ENCODE results near the gene SLC25A21.

Gene SLC25A21

DNA sequence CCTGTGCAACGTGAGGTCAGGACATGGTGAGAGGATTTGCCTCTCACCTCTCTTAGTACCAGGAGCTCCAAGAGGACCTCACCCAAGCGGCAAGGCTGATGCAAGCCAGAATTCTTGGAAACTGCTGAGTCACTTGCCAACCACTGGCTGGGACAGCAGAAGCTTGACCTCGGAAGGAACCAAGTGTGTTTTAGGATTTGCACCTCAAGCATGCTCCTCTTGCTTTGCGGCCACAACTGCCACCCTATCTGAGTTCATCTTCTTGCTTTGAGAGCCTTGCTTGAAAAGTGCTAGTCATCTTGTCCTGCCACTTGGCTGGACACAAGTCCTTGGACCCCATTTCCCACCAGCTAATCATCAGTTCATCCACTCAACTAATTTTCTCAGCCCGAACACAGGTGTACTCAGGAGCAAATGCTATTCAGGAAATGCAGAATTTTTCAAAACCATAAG is 195.8 kb downstream of the SLC25A21 start:
- DNase-seq = no peak

GRCh38 chr14:36975834-36976233 is 196.6 kb downstream of the SLC25A21 start:
- DNase-seq = no peak

- no peak for DNase-seq
Observed at GRCh38 chr14:36974985-36975384, 197.4 kb downstream of the SLC25A21 start.

DNA sequence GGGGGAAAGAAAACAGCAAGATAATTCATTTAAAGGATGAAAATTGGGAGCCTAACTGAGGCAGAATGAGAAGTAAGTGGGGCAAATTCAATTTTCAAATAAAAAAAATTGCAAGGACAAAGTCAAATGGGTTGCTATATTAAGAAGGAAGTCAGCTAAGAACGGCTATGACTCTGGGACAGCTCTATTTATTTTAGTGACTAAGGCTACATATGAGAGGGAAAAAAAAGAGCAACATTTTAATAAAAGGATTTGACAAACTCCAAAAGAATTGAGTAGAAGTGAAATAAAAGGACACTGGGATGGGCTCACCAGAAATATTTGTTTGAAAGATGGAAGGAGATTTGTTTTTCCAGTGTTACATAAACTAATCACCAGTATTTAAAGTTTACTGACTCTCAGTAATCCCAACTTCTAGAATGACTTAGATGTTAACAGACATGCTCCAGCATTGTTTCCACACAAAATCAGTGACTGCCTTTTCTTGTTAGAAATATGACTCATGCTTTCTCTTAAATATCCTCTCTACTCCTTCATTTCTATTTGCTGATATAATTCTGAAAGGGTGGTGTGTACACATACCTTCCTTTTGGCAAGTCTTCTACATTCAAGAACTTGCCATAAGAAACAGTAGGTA is 198.5 kb downstream of the SLC25A21 start:
- DNase-seq = no peak

- no peak for DNase-seq
Observed at GRCh38 chr14:36971263-36971855, 201.0 kb downstream of the SLC25A21 start.

- DNase-seq = no peak
Observed at GRCh38 chr14:36967892-36968555, 204.4 kb downstream of the SLC25A21 start.

GRCh38 chr14:36955967-36956366 is 216.4 kb downstream of the SLC25A21 start:
- DNase-seq = no peak

GRCh38 chr14:36955376-36955775 is 217.0 kb downstream of the SLC25A21 start:
- no peak for DNase-seq

DNA sequence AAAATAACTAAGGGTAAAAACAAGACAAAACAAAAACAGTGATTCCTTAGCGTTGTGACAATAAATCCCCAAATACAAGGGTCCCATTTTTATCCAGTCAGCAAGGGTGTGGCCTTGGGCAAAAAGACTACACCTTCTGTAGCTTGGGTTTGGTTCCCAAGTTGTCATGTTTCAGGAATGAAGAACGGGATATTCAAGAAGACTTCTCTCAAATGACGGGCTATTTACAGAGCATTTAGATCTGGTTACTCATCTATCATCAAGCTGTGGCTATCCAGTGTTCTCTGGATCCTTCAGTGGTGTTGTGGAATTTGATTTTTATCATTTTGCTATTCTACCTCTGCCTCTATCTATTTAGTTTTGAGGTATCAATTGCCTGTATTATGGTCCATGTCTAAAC is 219.7 kb downstream of the SLC25A21 start:
- DNase-seq = no peak

- DNase-seq = no peak
Observed at GRCh38 chr14:36951380-36951911, 221.0 kb downstream of the SLC25A21 start.

- no peak for DNase-seq
Observed at GRCh38 chr14:36950812-36951211, 221.6 kb downstream of the SLC25A21 start.

DNA sequence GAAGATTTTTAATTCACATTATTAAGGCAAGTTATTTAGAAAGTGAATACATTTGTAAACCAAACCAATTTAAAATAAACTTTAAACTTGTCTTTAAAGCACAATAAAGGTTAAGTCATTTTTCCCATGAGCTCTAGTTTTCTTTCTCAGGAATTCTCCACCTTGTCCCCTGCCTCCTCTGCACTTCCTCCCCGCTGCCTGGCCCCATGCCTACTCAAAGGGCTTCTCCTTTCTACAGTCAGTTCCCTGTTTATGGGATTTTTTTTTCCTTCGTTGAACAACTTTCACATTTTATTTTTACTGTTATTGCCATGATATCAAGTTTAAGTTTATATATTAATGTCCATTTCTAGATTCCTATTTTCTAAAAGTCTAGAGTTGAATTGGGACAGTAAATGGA is 223.0 kb downstream of the SLC25A21 start:
- DNase-seq = no peak

GRCh38 chr14:36948157-36948859 is 224.1 kb downstream of the SLC25A21 start:
- no peak for DNase-seq

GRCh38 chr14:36947362-36947761 is 225.0 kb downstream of the SLC25A21 start:
- DNase-seq = no peak

GRCh38 chr14:36946872-36947271 is 225.5 kb downstream of the SLC25A21 start:
- no peak for DNase-seq

- DNase-seq = no peak
Observed at GRCh38 chr14:36944307-36945010, 227.9 kb downstream of the SLC25A21 start.

GRCh38 chr14:36942522-36943245 is 229.7 kb downstream of the SLC25A21 start:
- no peak for DNase-seq

- peak; percentile 68 for DNase-seq
Observed at GRCh38 chr14:36941783-36942521, 230.5 kb downstream of the SLC25A21 start.

DNA sequence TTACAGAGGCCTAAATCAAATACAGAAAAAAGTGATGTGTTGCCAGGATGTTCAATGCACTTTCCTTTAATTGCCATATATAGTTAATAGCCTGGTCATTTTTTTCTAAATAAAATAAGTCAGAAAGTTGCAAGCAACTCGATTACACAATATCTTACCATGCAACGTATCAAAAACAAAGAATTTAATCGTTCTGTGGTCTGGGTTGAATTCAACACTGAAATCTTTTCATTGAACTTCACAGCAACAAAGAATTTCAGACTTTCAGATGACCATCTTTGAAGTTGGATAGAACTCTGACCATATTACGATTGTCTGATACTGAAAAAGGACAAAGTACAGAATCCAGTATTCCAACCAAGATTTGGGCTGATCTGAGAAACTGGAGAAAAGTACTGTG is 231.9 kb downstream of the SLC25A21 start:
- no peak for DNase-seq

GRCh38 chr14:36939265-36939664 is 233.1 kb downstream of the SLC25A21 start:
- DNase-seq = no peak

DNA sequence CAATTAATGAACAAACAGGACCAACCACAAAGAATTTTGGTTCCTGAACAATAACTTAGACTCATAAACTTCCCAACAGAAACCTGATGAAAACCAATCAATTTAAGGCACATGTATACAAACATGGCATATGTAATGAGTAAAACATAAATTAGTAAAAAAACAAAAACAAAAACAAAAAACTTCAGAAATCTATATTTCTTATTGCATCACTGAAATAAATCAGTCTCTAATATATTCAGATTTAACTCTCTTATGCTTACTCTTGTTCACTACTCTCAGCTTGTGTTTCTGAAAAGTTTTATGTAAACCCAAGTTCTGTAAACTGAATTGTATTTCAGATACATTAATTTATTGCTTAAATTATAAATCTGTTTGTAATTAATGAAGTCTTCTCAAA is 233.7 kb downstream of the SLC25A21 start:
- no peak for DNase-seq

Data from NCI-H774 (cell line).